HG03025 (cell line): ENCODE measurements around the gene RDH5.

Experiments
- ATAC-seq: cut with Tn5 transposase; IDR thresholded peaks from one replicate; pipeline ENCODE4 v1.9.1; 2021; ENCODE audit warnings: mild to moderate bottlenecking, moderate library complexity; ENCODE audit not compliant: unreplicated experiment, low FRiP score

Gene RDH5

GRCh38 chr12:55695349-55695748 is 24.8 kb upstream of the RDH5 start:
- ATAC-seq = no peak

- no peak for ATAC-seq
Observed at GRCh38 chr12:55696141-55696540, 24.1 kb upstream of the RDH5 start.

GRCh38 chr12:55696796-55697462 is 23.3 kb upstream of the RDH5 start:
- no peak for ATAC-seq

GRCh38 chr12:55697686-55698085 is 22.5 kb upstream of the RDH5 start:
- ATAC-seq = no peak

GRCh38 chr12:55698241-55698955 is 21.8 kb upstream of the RDH5 start:
- ATAC-seq = no peak

GRCh38 chr12:55698965-55699364 is 21.2 kb upstream of the RDH5 start:
- no peak for ATAC-seq

GRCh38 chr12:55699471-55700055 is 20.6 kb upstream of the RDH5 start:
- ATAC-seq = no peak

GRCh38 chr12:55700255-55701018 is 19.8 kb upstream of the RDH5 start:
- ATAC-seq = no peak

- no peak for ATAC-seq
Observed at GRCh38 chr12:55702861-55703260, 17.3 kb upstream of the RDH5 start.

GRCh38 chr12:55703288-55703687 is 16.9 kb upstream of the RDH5 start:
- ATAC-seq = no peak

- no peak for ATAC-seq
Observed at GRCh38 chr12:55703901-55704761, 16.1 kb upstream of the RDH5 start.

- no peak for ATAC-seq
Observed at GRCh38 chr12:55704824-55705718, 15.1 kb upstream of the RDH5 start.

- ATAC-seq = no peak
Observed at GRCh38 chr12:55705782-55706402, 14.3 kb upstream of the RDH5 start.

- no peak for ATAC-seq
Observed at GRCh38 chr12:55706568-55707218, 13.5 kb upstream of the RDH5 start.

GRCh38 chr12:55707219-55707671 is 12.9 kb upstream of the RDH5 start:
- ATAC-seq = no peak

GRCh38 chr12:55707841-55708694 is 12.1 kb upstream of the RDH5 start, which contains the start of gene ITGA7:
Gene ITGA7 (minus strand): TSS chr12:55707904. CDS start chr12:55707682, 222 bp downstream.
- no peak for ATAC-seq

GRCh38 chr12:55708695-55709233 is 11.4 kb upstream of the RDH5 start:
- no peak for ATAC-seq
